ENCODE data around the gene RNF144B.
"Not testable (repeated sequence)": the region's sequence is repeated elsewhere in the genome, so short reads cannot be mapped to it uniquely, and the experiment has no call there.

The RNF144B gene

DNA sequence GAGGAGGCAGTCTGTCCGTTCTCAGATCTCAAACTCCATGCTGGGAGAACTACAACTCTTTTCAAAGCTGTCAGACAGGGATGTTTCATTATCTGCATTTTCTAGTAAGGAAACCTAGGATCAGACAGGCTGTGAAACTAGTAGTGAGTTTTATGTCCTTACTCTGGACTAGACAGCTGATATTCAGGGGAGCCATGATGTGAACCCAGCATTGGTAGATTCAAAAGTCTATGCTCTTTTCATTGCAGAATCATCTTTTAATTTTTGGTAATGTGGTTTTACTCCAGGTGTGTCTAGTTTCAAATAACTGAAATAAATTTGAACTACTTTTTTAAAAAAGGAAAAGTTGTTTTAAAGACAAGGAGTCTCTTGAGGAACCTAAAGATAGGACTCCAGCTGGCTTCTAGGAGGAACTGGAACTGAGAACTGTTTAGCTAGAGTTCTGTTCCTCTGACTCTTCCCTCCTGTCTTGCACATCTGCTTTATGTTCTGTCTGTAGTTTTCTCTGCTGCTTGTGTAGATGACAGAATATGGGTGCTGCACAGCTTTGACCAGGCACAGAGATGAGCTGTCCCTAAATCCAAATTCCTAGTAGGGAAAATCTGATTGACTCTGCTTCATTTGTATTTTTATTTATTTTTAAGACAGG, 27.8 kb upstream of the RNF144B start:
- TF ChIP-seq, protein P1, sequence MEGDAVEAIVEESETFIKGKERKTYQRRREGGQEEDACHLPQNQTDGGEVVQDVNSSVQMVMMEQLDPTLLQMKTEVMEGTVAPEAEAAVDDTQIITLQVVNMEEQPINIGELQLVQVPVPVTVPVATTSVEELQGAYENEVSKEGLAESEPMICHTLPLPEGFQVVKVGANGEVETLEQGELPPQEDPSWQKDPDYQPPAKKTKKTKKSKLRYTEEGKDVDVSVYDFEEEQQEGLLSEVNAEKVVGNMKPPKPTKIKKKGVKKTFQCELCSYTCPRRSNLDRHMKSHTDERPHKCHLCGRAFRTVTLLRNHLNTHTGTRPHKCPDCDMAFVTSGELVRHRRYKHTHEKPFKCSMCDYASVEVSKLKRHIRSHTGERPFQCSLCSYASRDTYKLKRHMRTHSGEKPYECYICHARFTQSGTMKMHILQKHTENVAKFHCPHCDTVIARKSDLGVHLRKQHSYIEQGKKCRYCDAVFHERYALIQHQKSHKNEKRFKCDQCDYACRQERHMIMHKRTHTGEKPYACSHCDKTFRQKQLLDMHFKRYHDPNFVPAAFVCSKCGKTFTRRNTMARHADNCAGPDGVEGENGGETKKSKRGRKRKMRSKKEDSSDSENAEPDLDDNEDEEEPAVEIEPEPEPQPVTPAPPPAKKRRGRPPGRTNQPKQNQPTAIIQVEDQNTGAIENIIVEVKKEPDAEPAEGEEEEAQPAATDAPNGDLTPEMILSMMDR (IDR thresholded peaks at IDR 0.05; ENCODE audit: borderline replicate concordance, insufficient read depth, low read depth, low read length): no peak
- H3K4me3 ChIP-seq (ENCODE audit: low read depth, low read length): no peak overlapping the region

DNA sequence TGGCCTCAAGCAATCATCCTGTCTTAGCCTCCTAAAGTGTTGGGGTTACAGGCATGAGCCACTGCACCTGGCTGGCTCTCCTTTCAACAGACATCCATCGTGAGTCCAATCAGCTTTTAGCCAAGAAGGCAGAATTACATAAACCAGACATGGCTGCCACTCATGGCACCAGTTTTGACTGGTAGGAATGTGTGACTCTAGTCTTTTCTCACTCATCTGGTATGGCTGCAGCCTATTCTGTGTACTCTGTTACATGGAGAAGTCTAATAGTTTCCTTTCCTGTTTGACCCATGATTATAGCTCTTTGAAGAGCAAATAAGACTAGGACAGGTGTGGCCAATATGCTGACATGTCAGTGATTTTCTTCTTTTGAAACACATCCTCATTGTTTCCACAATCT, 27.0 kb upstream of the RNF144B start:
- H3K4me3 ChIP-seq (ENCODE audit: low read depth, low read length): no peak overlapping the region

DNA sequence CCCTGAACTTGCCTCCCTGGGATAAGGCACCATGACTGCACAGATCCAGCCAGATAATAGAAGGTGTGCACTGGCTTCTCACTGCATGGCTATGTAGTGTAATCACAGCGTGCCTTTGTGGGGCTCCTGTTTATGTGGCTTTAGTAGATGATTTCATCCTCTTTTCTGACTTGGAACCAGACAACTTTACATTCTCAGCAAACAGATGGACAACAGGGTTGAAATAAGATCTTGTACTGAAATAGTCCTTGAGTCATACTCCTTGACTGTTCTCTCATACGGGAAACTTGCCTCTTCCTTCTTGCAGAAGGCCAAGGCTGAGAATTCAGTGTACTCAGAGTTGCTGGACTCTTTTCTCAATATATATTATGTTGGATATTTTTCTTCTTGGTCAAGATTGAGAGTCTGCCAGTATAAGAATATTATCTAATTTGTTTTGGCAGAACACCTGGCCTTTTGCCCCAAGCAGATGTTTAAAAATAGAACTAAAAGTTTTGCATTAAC, 25.0 kb upstream of the RNF144B start:
- H3K4me3 ChIP-seq (ENCODE audit: low read depth, low read length): no peak overlapping the region
- TF ChIP-seq, protein P1 (IDR thresholded peaks at IDR 0.05; ENCODE audit: borderline replicate concordance, insufficient read depth, low read depth, low read length): no peak

More for the DNA sequence above, 27.0 kb upstream of the RNF144B start:
- TF ChIP-seq, protein P1 (IDR thresholded peaks at IDR 0.05; ENCODE audit: borderline replicate concordance, insufficient read depth, low read depth, low read length): no peak

DNA sequence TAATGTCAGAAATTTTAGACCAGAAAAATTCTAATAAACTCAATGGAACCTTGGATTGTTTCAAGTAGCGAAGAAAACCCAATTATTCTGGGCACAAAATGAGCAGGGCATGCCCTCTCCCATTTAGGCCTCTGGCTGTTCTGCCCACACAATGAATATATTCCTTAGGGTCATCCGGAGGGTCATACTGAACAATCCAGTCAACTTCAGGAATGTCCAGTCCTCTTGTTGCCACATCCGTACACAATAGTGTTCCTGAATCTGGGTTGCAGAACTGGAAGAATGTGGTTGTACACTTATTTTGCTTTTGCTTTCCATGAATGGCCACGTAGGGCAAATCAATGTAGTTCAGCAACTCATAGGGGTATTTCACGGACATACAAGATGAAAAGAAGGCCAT, 23.4 kb upstream of the RNF144B start:
- TF ChIP-seq, protein P1 (IDR thresholded peaks at IDR 0.05; ENCODE audit: borderline replicate concordance, insufficient read depth, low read depth, low read length): no peak

DNA sequence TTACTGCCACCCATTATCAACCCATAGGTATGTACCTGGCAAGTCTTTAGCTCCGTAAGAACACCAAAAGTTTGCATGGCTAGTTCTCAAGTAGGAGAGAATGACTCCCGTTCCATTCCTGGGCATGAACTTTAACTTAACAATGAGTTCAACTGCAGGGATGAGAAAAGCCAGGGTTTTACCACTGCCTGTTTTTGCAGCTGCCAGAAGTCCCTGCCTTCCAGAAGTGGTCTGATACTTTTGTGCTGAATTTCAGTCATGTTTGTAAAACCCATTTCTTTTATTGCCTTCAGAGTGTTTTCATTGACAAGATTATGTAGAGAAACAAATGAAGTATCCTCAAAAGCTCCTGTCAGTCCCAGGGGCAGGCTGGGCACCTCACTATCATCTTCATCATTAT, 22.6 kb upstream of the RNF144B start:
- not testable (repeated sequence) for H3K4me3 ChIP-seq (ENCODE audit: low read depth, low read length)

More for the DNA sequence above, 23.4 kb upstream of the RNF144B start:
- no peak overlapping the region for H3K4me3 ChIP-seq (ENCODE audit: low read depth, low read length)

DNA sequence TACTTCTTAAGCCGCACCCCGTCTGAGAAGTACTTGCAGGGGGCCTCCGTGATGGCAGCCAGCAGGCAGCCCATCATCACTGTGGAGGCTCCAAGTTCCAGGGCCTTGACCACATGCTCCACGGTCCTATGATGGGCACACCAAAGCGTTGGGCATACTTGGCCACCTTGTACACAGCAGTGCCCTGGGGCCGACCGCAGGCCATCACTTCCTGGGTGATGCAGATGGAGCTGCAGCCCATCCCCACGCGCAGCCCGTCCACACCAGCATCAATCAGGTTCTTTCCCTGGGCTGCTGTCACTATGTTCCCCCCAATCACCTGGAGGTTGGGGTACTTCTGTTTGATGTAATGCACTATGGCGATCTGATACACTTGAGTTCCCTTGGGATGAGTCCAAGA, 19.8 kb upstream of the RNF144B start:
- TF ChIP-seq, protein P1 (IDR thresholded peaks at IDR 0.05; ENCODE audit: borderline replicate concordance, insufficient read depth, low read depth, low read length): no peak
- no peak overlapping the region for H3K4me3 ChIP-seq (ENCODE audit: low read depth, low read length)

GRCh38 chr6:18368277-18369105, 18.7 kb upstream of the RNF144B start:
- TF ChIP-seq, protein P1 (IDR thresholded peaks at IDR 0.05; ENCODE audit: borderline replicate concordance, insufficient read depth, low read depth, low read length): no peak
- no peak overlapping the region for H3K4me3 ChIP-seq (ENCODE audit: low read depth, low read length)
